Superior temporal gyrus (tissue), 1 donor: Measurements from ENCODE around the gene RPL35.

Experiments used
- DNase-seq: peaks from one replicate; pipeline ENCODE4 v3.0.0-alpha.2; 2016; ENCODE audit errors: extremely low spot score

RPL35 gene

DNA sequence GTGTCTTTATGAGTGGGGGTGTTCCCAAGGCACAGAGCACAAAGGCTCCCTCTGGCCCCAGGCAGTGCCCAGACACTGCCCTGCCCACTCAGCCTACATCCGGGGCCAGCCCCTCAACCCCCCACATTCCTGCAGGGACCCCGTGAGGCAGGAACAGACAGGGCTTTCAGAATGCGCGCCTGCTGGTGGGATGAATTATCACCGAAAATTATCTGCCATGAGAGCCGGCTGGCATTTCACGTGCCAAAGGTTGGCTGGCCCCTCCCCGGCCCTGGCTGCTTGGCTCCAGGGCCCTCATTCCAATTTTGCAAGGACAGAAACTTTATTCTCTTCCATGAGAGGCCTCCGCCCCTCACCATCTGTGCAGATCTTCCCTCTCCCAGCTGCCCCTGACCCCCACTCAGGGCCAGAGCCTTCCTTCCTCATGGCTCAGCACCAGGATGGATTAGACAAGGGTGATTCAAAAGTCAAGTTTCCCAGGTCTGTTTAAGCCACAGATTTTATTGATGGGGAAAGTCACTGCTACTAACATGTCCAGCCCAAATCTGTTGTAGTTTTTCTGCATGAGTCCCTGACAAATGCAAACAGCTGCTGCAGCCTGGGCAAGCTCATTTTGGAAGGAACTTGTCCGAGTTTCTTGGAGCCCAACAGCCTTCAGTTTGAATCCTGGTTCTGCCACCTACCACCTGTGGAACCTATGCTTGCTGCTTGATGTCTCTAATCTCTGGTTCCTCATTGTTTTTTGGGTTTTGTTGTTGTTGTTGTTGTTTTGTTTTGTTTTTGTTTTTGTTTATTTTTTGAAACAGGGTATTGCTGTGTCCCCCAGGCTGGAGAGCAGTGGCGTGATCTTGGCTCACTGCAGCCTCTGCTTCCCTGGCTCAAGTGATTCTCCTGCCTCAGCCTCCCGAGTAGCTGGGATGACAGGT is 40.8 kb downstream of the RPL35 start:
- DNase-seq, result no peak

GRCh38 chr9:124818431-124819281 is 43.1 kb downstream of the RPL35 start:
- DNase-seq, result no peak

DNA sequence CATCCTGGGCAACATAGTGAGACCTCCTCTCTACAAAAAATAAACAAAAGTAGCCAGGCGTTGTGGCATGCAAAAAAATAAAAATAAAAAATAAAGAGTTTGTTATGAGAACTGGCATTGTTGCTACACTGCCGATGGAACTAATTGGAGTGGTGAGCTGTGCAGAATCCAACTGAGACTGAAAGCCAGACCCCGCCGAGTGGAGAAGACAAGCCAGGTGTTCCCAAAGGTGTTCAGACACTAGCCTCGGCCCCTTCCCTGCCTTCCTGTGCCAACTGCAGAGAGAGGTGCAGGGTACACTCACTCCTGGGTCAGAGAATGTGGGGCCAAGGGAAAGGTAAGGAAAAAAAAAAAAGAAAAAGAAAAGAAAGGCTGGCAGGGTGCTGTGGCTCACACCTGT is 46.2 kb downstream of the RPL35 start:
- no peak for DNase-seq

GRCh38 chr9:124814164-124814535 is 47.6 kb downstream of the RPL35 start:
- no peak for DNase-seq

DNA sequence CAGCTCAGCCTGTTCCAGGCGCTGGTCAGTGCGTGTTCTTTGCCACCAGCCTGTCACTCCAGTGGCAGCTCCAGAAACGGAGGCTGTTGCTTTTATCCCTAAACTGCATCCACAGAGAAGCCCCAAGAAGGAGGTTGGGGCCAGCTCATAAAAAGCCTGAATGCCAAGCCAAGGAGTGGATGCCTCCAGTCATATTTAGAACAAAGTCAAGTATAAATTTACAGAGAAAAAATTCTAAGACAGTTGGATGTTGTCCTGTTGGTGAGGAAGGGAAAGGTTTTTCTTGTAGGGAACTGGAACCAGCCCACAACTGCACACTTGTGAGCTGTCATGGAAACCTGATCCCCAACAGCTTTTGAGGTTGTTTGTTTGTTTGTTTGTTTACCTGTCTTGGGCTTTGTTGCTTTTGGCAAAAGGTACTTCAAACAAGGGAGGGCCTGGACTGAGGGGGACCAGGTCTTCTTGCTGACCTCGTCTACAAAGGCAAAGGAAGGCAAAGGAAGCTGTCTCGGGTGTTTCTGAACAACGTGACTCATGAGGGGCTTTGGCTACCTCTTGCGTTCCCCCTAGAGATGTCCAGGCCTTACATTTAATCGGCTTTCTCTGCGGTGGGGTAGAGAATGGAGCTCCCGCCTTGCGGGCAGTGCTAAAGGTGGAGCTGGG is 48.1 kb downstream of the RPL35 start:
- no peak for DNase-seq

DNA sequence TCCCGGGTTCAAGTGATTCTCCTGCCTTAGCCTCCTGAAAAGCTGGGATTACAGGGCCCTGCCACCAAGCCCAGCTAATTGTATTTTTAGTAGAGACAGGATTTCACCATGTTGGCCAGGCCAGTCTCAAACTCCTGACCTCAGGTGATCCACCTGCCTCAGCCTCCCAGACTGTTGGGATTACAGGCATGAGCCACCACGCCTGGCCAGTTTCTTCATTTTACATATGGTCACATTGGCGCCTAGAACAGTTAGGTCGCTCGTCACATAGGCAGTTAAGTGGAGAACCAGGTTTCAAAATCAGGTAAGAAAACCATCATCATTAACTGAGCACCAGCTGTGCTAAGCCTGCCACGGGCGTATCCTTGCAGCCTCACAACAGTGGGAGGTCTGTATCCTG is 48.7 kb downstream of the RPL35 start:
- no peak for DNase-seq

DNA sequence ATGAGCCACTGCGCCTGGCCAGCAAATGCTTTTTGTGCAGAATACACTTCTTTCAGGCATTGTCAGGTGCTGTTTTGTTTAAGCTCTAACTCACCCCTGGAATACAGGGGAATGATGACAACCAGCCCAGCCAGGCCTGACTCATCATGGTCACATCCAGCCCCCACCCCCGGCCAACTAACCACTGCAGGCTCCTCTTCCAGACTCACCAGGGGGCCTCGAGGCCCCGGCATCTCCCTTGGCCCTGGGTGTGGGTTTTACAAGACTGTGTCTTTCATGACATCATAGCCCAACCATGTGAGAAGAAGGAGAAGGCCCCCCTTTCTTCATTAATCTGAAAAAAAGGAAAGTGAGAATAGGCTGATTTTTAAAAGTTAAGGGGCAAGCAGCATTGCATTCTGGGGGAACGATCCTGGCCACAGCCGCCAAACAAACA is 49.3 kb downstream of the RPL35 start:
- DNase-seq, result no peak

GRCh38 chr9:124810663-124811355 is 50.9 kb downstream of the RPL35 start:
- no peak for DNase-seq

GRCh38 chr9:124809741-124810500 is 51.8 kb downstream of the RPL35 start:
- no peak for DNase-seq

- no peak for DNase-seq
Measured at GRCh38 chr9:124809211-124809610, 52.5 kb downstream of the RPL35 start.

DNA sequence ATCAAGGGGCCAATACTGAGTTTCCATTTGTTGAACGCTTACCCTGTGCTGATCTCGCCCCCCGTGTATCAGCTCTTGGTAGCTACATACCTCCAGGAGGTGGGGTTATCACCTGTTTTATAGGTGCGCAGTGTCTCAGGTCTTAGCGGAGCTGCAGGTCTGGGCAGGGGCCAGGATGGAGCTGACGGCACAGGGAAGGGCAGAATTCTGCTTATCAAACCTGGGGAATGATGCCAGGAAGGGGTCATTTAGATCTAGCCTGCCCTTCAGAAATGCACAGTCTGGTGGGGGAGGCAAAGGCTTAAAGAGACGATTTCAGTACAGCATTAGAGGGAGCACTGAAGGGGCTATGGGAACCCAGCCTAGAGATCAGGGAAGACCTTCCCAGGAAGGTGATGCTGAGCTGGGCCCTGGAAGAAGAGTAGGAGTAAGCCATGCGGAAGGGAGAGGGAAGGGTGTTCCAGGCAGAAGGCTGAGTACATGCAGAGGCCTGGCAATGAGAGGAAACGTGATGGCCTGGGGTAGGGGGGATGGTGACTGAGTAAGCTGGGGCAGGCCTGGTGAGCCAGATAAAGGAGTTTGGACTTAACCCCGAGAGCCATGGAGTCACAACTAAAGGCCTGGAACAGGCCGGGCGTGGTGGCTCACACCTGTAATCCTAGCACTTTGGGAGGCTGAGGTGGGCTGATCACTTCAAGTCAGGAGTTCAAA is 53.4 kb downstream of the RPL35 start:
- no peak for DNase-seq
